ENCODE data around the gene PLIN1.

DNA sequence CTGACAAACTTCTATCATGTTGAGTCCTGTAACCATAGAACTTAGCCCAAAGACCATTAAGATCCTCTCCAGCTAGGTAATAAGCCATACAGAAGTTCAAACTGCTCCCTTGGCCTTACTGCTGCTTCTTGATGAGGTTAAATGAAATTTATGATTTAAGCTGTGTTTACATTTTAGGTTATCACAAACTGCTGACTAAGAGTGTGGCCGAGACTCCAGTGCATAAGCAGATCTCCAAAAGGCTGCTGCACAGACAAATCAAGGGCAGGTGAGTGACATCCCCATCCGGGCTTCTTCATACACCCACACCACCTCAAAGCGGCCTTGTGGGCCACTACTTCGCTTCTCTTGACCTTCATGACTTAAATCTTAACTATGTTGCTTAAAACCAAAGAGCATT, 62.9 kb downstream of the PLIN1 start:
- no peak for TF ChIP-seq EZH2 (IDR thresholded peaks at IDR 0.05; ENCODE audit: low read length)
- TF ChIP-seq CTCF (optimal IDR thresholded peaks at IDR 0.05 in 1 of 3, IDR thresholded peaks at IDR 0.05 in 1 of 3, conservative IDR thresholded peaks at IDR 0.05 in 1 of 3; ENCODE audit: extremely low read depth in 1 of 3, insufficient read depth in 2 of 3, low read length in 3 of 3) = no peak
